Tibial nerve (tissue), 4 donors: Measurements from ENCODE around the gene GIMAP8. TPM values are rescaled to one million over a fixed set of nuclear protein-coding genes. Genes with fewer than 3 reads are reported as not detected.
"Not testable (repeated sequence)": the region's sequence is repeated elsewhere in the genome, so short reads cannot be mapped to it uniquely, and the experiment has no call there.

Experiments
- DNase-seq, 2 donors: peaks; one replicate each; pipeline ENCODE4 v3.0.0-alpha.2; 2019; ENCODE audit warnings: low spot score in 2 of 2
- H3K27ac ChIP-seq, 4 donors: fragments of 200-600 bp; sonication (generic) in 3 of 4; one replicate each; pipeline ENCODE4 v1.5.1; 2017 to 2019; ENCODE audit warnings: mild to moderate bottlenecking in 1 of 4
- H3K27me3 ChIP-seq, 2 donors: fragments of 200-600 bp; sonication (generic) in 1 of 2; one replicate each; pipeline versions ENCODE4 v1.5.1 to v1.6.0; 2017 to 2019
- H3K36me3 ChIP-seq, 3 donors: fragments of 200-600 bp; sonication (generic); one replicate each; pipeline ENCODE4 v1.5.1; 2018 to 2019
- H3K4me1 ChIP-seq, 4 donors: fragments of 200-600 bp; sonication (generic) in 3 of 4; one replicate each; pipeline ENCODE4 v1.5.1; 2017 to 2019
- H3K4me3 ChIP-seq, 4 donors: fragments of 200-600 bp; sonication (generic) in 3 of 4; one replicate each; pipeline ENCODE4 v1.5.1; 2017 to 2019; ENCODE audit warnings: mild to moderate bottlenecking in 1 of 4, moderate library complexity in 1 of 4
- H3K9me3 ChIP-seq, 4 donors: fragments of 200-600 bp; sonication (generic) in 3 of 4; one replicate each; pipeline ENCODE4 v1.5.1; 2017 to 2019
- EP300 ChIP-seq, 2 donors: sonication (generic); formaldehyde crosslinking; IDR thresholded peaks; one replicate each; pipeline ENCODE4 v1.6.1; 2017; ENCODE audit warnings: antibody characterized with exemption in 2 of 2, mild to moderate bottlenecking in 1 of 2
- POLR2A ChIP-seq, 2 donors: fragments of 450-650 bp; IDR thresholded peaks; one replicate each; pipeline ENCODE4 v1.6.1; 2017; ENCODE audit warnings: antibody characterized with exemption in 2 of 2, mild to moderate bottlenecking in 2 of 2, moderate library complexity in 2 of 2
- WGBS, 2 donors: methylation state at CpG; one replicate each; pipeline ENCODE4 v1.1.5; 2018; 5-methylcytosine and 5-hydroxymethylcytosine counted together
- total RNA-seq, 4 donors: library from RNA; depleted of rRNA; stranded (reverse); fragments of >200 nt; gene quantifications; one replicate each; pipeline ENCODE4 v1.1.0, GENCODE V29; 2016
- TF ChIP-seq, protein P1 (sequence below), 5 experiments: fragments of 200-600 bp in 3 of 5; fragments of 450-650 bp in 2 of 5; sonication (generic) in 3 of 5; IDR thresholded peaks; one replicate each; pipeline ENCODE4 v1.5.1; 2016 to 2019; ENCODE audit warnings: antibody characterized with exemption in 5 of 5, mild to moderate bottlenecking in 3 of 5, moderate library complexity in 2 of 5

The GIMAP8 gene
- total RNA-seq, 4 donors from 2014 or later, result 6.3 to 15.9 (median 10.4) TPM

DNA sequence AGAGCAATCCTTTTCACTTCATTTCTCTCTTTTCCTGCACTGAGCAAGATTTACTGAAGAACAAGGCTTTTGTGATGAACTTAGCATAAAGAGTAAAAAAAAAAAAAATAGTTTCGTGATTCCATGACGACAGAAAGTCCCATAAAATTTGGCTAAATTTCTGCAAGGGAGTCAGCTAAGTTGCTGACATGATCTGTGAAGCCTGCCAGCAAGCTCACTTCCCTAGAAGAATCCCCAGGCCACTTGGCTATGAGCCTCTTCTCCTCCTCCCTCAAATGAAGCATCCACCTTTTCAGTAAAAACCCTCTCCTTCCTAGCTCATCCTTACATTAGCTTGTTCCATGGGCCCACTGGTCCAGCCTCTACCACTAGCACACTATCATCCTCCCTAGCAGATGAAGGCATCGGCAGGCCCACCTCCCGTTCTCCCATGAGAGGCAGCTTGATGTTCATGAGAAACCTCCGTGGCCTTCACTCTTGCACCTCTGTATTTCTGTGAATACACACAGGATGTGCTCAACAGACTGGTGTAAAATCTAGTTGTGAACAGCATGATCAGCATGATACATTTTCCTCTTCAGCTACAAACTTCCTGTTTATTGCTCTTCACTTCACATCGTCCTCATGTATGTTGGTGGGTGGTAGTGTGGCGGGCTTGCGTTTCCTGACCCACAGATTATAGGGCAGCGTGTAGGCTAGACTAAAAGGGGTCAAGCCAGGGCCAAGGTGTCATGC lies 30.9 kb downstream of the GIMAP8 start:
- H3K27me3 ChIP-seq, result no peaks in the 10 kb centered on the region
- peak overlapping the region in 3 of 4 donors; percentile 22 to 62 (median 59) for H3K27ac ChIP-seq
- no peaks in the 10 kb centered on the region for H3K9me3 ChIP-seq
- H3K36me3 ChIP-seq, result peaks cover 0 to 4% (median 0%) of the 10 kb centered on the region in 3 donors
- peaks cover 0 to 3% (median 0%) of the 10 kb centered on the region in 4 donors for H3K4me1 ChIP-seq
- DNase-seq, result no peak
- TF ChIP-seq, protein P1, sequence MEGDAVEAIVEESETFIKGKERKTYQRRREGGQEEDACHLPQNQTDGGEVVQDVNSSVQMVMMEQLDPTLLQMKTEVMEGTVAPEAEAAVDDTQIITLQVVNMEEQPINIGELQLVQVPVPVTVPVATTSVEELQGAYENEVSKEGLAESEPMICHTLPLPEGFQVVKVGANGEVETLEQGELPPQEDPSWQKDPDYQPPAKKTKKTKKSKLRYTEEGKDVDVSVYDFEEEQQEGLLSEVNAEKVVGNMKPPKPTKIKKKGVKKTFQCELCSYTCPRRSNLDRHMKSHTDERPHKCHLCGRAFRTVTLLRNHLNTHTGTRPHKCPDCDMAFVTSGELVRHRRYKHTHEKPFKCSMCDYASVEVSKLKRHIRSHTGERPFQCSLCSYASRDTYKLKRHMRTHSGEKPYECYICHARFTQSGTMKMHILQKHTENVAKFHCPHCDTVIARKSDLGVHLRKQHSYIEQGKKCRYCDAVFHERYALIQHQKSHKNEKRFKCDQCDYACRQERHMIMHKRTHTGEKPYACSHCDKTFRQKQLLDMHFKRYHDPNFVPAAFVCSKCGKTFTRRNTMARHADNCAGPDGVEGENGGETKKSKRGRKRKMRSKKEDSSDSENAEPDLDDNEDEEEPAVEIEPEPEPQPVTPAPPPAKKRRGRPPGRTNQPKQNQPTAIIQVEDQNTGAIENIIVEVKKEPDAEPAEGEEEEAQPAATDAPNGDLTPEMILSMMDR (IDR thresholded peaks at IDR 0.05), result no peak
- TF ChIP-seq EP300 (IDR thresholded peaks at IDR 0.05), result peak in 1 of 2 donors; percentile 24
- no peak for TF ChIP-seq POLR2A (IDR thresholded peaks at IDR 0.05)
- 62 to 68% methylated on average over 9 of the region's 9 CpGs for WGBS, 2 donors
- no peak overlapping the region for H3K4me3 ChIP-seq

DNA sequence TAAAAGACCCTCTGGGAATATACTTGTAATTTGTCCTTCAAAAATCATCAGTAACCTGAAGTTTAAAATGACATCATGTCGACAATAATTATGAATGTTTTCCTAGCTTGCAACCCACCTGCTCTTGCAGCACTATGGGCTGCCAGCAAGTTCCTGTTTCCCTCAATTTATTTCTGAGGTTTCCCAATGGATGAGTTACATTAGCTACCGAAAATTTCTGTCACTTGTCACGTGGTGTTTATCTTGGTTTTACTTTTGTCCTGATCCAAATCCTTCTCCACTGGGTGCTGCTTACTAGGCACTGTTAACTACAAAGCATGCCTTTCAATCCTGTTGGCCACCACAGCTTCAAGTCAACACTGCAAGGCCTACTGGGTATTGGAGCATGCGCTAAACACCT lies 31.5 kb downstream of the GIMAP8 start:
- Histone ChIP-seq H3K4me3 (no peak overlapping the region), H3K27ac (peak overlapping the region in 1 of 4 donors; percentile 22), H3K4me1 (peaks cover 0 to 3% (median 0%) of the 10 kb centered on the region in 4 donors), H3K9me3 (no peaks in the 10 kb centered on the region), H3K27me3 (no peaks in the 10 kb centered on the region), H3K36me3 (peaks cover 0 to 4% (median 0%) of the 10 kb centered on the region in 3 donors)
- 72 to 73% methylated on average over 4 of the region's 4 CpGs for WGBS, 2 donors
- DNase-seq, result no peak
- no peak for TF ChIP-seq POLR2A (IDR thresholded peaks at IDR 0.05)
- TF ChIP-seq, protein P1 (IDR thresholded peaks at IDR 0.05), result no peak
- TF ChIP-seq EP300 (IDR thresholded peaks at IDR 0.05), result no peak

DNA sequence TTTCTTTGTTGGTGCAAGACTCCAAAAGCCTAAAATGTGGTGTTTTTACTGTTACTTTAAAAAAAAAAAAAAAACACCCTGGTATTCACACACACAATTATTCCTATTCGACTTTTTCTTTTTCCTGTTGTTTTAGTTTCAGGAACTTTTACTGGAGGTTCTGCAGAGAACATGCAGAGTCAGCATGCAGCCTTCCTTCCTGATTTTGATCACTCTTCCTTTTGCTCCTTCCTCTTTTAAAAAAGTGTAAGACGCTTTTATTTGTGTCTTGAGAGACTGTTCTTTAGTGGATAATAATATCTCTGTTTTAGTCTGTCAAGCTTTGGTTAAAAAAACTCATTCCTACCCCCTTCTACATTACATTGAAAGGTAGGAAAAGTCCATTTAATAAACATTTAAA lies 33.1 kb downstream of the GIMAP8 start:
- H3K9me3 ChIP-seq, H3K27me3 ChIP-seq, DNase-seq, H3K4me3 ChIP-seq, H3K36me3 ChIP-seq, H3K4me1 ChIP-seq: not testable (repeated sequence)
- peak in 1 of 2 donors; percentile 41 for TF ChIP-seq EP300 (IDR thresholded peaks at IDR 0.05)
- peak overlapping the region in 1 of 4 donors; percentile 7 for H3K27ac ChIP-seq
- WGBS, 2 donors, result 8 to 10% methylated on average over 2 of the region's 2 CpGs

DNA sequence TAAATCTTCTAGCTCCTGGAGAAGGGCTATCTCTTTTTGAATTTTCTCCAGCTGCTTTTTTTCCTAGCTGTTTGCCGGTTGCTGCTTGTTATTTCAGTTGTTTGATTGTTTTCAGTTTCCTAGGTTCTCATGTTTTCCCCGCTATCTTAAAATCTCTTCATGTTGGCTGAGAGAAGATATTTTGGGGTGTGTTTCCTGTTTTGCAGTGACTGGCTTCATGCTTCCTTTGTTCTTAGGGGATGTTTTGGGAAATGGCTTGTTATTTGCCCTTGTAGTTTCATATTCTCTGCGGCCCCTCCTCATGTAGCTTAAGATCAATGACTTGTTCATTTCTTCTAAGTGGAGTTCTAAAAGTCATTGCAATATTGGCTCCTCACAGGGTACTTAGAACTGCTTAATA lies 33.6 kb downstream of the GIMAP8 start:
- 17 to 22% methylated on average over 3 of the region's 3 CpGs for WGBS, 2 donors
- TF ChIP-seq EP300 (IDR thresholded peaks at IDR 0.05), result peak in 1 of 2 donors; percentile 39
- H3K4me3 ChIP-seq, H3K27me3 ChIP-seq, H3K4me1 ChIP-seq, H3K36me3 ChIP-seq, DNase-seq, H3K9me3 ChIP-seq: not testable (repeated sequence)
- peak overlapping the region in 1 of 4 donors; percentile 57 for H3K27ac ChIP-seq

DNA sequence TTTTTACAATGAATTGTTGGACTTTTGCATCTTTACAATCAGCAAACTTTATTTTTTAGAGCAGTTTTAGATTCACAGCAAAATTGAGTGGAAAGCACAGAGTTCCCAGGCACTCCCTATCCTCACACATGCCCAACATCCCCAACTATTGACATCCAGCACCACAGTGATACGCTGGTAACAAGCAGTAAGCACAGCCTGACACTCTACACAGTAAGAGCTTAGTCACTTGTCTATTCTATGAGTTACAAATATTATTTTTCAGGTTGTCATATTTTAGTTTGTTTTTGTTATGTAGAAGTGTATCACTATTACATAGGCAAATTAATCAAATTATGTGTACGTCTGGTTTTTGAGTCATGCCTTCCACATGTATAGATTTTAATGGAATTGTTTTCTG lies 37.2 kb downstream of the GIMAP8 start:
- TF ChIP-seq EP300 (IDR thresholded peaks at IDR 0.05), result no peak
- TF ChIP-seq, protein P1 (IDR thresholded peaks at IDR 0.05), result no peak
- Histone ChIP-seq H3K4me3 (no peak overlapping the region), H3K27ac (no peak overlapping the region), H3K4me1 (no peaks in the 10 kb centered on the region), H3K9me3 (peaks cover 0 to 9% (median 0%) of the 10 kb centered on the region in 4 donors), H3K36me3 (no peaks in the 10 kb centered on the region), H3K27me3 (no peaks in the 10 kb centered on the region)
- no peak for DNase-seq
- 71 to 81% methylated on average over 2 of the region's 2 CpGs for WGBS, 2 donors

DNA sequence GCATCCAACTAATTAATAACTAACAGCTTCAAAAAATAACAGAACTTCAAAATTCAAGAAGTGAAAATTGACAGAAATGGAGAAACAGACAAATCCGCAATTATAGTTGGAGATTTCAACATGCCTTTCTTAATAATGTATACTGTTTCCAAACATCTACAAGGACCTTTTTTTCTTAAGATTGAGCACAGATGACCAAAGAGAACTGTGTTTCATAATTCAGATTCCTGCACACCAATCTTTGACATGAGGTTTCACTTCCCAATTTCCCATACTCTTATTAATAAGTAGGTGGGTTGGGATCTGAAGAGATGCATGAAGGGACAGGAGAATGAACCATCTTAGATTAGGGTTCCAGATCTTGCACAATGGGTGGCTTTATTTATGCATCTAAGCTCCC lies 39.4 kb downstream of the GIMAP8 start:
- Histone ChIP-seq H3K36me3 (no peaks in the 10 kb centered on the region), H3K4me1 (no peaks in the 10 kb centered on the region), H3K27ac (no peak overlapping the region), H3K4me3 (no peak overlapping the region), H3K9me3 (peaks cover 0 to 9% (median 0%) of the 10 kb centered on the region in 4 donors), H3K27me3 (no peaks in the 10 kb centered on the region)
- TF ChIP-seq EP300 (IDR thresholded peaks at IDR 0.05) (peak in 1 of 2 donors; percentile 69), POLR2A (IDR thresholded peaks at IDR 0.05) (no peak)
- 81 to 95% methylated on average over 1 of the region's 1 CpG for WGBS, 2 donors
- DNase-seq, result no peak

DNA sequence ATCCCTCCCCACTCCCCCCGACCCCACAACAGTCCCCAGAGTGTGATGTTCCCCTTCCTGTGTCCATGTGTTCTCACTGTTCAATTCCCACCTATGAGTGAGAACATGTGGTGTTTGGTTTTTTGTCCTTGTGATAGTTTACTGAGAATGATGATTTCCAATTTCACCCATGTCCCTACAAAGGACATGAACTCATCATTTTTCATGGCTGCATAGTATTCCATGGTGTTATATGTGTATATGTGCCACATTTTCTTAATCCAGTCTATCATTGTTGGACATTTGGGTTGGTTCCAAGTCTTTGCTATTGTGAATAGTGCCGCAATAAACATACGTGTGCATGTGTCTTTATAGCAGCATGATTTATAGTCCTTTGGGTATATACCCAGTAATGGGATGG lies 43.0 kb downstream of the GIMAP8 start:
- H3K36me3 ChIP-seq, DNase-seq, H3K9me3 ChIP-seq, H3K27ac ChIP-seq, H3K27me3 ChIP-seq, H3K4me3 ChIP-seq, H3K4me1 ChIP-seq: not testable (repeated sequence)
- 63 to 81% methylated on average over 3 of the region's 3 CpGs for WGBS, 2 donors
